Fibroblast of the conjunctiva (primary cell): Measurements from ENCODE around the gene CHRNG.
"Not testable (repeated sequence)": the region's sequence is repeated elsewhere in the genome, so short reads cannot be mapped to it uniquely, and the experiment has no call there.

Source experiments
- DNase-seq: peaks from one replicate; pipeline ENCODE4 v3.0.0-alpha.2; 2010; ENCODE audit warnings: low read depth

Gene CHRNG

DNA sequence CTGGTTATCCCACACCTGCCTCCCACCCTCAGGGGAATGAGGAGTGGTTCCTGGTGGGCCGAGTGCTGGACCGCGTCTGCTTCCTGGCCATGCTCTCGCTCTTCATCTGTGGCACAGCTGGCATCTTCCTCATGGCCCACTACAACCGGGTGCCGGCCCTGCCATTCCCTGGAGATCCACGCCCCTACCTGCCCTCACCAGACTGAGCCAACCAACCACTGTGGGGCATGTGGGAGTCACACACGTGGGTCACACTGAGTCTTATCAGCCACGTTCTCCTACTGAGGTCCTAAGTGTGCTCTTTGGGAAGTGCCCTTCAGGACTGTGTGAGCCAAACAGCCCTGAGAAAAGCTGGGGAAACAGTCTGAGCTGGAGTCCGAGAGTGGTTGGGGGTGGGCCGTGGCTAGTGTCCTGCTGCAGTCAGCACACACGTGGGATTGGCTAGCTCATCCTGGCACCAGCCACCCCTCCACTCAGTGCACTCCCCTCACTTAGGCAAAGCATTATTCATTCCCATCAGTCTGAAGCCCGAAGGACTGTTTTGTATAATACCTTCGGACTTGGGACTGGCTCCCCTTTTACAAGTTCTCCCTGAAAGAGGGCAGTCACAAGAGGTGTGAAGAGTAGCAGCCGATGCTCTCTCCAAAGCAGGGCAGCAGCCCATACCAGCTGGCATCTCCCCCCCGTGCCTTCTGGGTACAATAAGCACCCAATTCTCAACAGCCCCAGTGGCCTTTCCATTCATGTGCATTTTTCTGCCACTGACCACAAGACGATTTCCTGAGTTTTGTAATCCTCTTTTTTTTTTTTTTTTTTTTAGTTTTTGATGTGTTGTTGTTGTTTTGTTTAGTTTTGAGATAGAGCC lies 6.3 kb downstream of the CHRNG start:
- no peak for DNase-seq

- DNase-seq: no peak
These were observed 8.5 kb downstream of the CHRNG start for GRCh38 chr2:232547991-232548390.

GRCh38 chr2:232549655-232550353 lies 10.3 kb downstream of the CHRNG start:
- DNase-seq: no peak

DNA sequence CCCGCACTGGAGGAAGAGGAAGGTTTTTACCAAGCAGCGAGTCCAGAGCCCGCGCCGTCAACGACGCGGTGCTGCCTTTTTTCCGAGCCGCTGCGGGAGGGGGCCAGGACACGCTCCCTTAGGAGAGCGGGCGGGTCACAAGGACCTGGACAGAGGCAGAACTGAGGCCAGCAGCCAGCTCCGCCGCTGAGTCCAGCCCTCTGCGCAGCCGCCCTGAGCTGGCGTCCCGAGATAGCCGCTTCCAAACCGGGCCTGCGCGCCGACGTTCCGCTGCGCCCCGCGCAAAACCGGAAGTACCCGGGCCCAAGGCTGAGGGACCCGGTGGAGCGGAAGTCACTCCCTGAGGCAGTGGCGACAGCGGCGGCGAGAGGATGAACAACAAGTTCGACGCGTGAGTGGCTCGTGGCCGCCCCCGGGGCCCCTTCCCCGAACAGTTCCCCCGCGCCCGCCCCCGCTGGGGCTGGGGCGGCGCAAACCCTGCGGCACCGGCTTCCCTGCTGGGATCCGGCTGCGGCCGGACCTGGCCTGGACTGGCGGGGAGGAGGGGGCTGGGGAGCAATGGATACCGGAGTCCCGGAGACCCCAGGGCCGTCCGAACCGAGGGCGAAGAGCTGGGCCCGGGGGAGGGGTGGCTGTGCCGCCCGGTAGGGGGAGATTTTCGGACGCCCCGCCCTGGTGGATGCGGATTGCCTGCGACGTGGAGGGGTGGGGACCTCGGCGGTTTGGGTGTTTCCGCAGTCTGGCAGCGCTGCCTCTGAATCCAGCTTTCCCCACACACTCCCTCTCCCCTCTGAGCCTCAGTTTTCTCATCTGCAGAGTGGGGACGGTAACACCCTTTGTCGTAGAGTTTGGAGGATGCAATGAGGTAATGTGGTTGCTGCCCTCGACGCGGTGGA lies 11.1 kb downstream of the CHRNG start, which contains the start of the genes EIF4E2 and TIGD1:
Gene EIF4E2, plus strand, starts transcription at position 336 of the 896 bp plus-strand sequence. Its CDS starts 36 bp downstream, at position 372.
Gene TIGD1, minus strand, starts transcription at position 204 of the 896 bp plus-strand sequence. CDS start 675 bp downstream, outside the sequence.
- peak; percentile 79 for DNase-seq

DNA sequence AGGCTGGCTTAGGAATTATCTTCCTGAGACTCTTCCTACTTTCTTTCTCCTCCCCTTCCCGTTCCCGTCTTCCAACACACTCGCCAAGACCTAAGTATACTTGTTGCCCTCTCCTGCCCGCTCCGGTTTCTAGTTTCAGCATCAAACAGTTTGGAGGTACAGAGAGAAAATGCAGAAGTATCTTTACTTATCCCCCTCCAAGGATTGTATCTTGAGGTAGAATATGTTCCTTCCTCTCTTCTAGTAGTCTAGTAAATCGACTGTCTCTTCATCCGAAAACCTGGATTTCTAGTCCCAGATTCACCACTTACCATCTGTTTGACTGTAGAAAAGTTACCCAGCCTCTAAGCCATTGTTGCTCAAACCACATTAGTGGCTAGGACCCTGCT lies 11.8 kb downstream of the CHRNG start:
- DNase-seq: no peak

- DNase-seq: no peak
These were observed 12.3 kb downstream of the CHRNG start for GRCh38 chr2:232551776-232552175.

DNA sequence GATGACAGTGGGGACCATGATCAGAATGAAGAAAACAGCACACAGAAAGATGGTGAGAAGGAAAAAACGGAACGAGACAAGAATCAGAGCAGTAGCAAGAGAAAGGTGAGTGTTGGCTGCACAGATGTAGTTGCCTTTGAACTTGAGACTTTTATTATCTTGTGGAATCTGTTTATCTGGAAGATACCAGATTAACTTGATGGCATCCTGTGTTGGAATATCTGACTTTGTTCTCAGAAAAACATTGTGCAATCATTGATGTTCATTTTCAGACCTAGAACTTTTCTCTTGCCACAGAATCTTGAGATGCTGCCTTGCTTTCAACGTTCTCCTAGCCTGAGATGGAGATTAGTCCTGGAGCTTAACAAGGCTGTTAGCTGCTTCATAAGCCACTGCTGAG lies 16.9 kb downstream of the CHRNG start:
- no peak for DNase-seq

GRCh38 chr2:232562515-232563151 lies 23.1 kb downstream of the CHRNG start:
- no peak for DNase-seq

DNA sequence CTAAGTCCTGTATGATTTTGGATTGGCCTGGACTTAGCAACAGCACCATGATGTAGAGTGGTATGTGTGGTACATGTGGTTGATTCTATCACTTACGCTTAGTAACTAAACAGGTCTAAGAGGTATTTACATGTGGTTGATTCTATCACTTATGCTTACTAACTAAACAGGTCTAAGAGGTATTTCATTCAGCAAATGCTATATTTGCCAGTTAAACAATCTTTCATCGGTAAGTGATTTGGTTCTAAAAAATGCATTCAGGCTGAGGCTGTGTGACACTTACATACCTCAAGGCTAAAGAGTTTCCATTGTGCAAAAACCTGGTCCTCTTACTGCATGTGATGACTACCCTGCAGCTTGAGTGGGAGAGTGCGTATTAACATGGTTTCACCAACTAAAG lies 24.1 kb downstream of the CHRNG start:
- DNase-seq: no peak

- no peak for DNase-seq
These were observed 28.2 kb downstream of the CHRNG start for GRCh38 chr2:232567721-232568120.

GRCh38 chr2:232568161-232568560 lies 28.7 kb downstream of the CHRNG start:
- DNase-seq: peak; percentile 47

GRCh38 chr2:232569541-232569940 lies 30.0 kb downstream of the CHRNG start:
- no peak for DNase-seq

DNA sequence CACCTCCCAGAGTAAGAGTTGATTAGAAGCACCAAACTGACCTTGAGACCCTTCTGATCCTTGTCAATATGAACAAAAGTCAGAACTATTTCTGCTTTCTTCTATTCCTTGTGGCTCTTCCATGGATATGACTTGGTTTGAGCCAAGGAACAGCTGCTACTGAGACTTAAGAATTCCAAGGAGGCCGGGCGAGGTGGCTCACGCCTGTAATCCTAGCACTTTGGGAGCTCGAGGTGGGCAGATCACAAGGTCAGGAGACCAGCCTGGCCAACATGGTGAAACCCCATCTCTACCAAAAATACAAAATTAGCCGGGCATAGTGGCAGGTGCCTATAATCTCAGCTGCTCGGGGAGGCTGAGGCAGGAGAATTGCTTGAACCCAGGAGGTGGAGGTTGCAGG lies 31.0 kb downstream of the CHRNG start:
- not testable (repeated sequence) for DNase-seq

DNA sequence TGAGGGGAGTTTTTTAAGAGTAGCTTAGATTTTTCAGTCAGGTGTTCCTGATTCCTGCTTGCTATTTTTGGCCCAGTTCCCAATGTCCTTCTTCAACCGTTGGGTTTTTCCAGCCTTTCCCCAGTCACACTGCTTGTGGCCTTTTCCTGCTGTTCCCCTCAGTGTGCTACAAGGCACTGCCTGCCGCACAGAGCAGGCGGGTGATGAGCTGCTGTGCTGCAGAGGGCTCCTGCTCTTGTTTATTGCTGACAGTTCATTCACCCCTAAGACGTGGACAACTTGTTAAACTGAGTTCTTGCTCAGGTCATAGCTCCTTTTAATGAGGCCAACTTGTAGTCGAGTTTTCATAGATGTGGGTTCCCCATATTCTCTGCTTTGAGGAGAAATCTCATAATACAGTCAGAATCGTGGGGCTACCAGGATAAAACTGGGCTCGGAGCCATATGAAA lies 31.6 kb downstream of the CHRNG start:
- no peak for DNase-seq

- no peak for DNase-seq
These were observed 33.5 kb downstream of the CHRNG start for GRCh38 chr2:232573042-232573441.

GRCh38 chr2:232573771-232574435 lies 34.4 kb downstream of the CHRNG start:
- no peak for DNase-seq

GRCh38 chr2:232574674-232575403 lies 35.3 kb downstream of the CHRNG start:
- no peak for DNase-seq

- DNase-seq: no peak
These were observed 35.9 kb downstream of the CHRNG start for GRCh38 chr2:232575404-232575746.

- no peak for DNase-seq
These were observed 37.5 kb downstream of the CHRNG start for GRCh38 chr2:232576995-232577394.

DNA sequence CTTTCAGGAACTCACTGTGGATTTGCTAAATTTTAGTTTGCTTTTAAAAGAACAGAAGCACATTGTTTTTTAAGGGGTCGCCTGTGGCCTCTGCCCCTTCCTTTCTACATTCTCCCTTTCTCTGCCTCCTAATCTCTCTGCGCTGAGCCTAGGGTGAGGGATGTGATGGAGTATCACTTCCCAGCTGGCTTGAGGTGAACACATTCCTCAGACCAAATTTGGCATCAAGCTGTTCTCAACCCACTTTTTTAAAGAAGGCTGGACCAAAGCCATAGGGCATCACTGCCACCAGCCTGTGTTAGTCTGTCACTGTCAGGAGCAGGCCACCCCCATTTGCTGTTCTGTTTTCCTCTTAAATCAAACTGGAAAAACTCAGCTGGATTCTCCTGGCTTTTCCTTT lies 38.3 kb downstream of the CHRNG start:
- no peak for DNase-seq
